Heart right ventricle (tissue), 16 donors: Measurements from ENCODE around the gene C3. TPM values are rescaled to one million over a fixed set of nuclear protein-coding genes. Genes with fewer than 3 reads are reported as not detected.

Source experiments
- ATAC-seq, 8 donors: fragments of 200-7000 bp; cut with Tn5 transposase; one replicate each; pipeline ENCODE4 v1.9.1; 2020; ENCODE audit warnings: mild to moderate bottlenecking in 8 of 8, moderate library complexity in 8 of 8, moderate number of reproducible peaks in 1 of 8
- DNase-seq, 2 donors: peaks; one replicate each; pipeline ENCODE4 v3.0.0-alpha.2; 2020
- H3K27ac ChIP-seq, 10 donors: fragments of 200-600 bp; sonication (generic) in 2 of 10; one replicate each; pipeline versions ENCODE4 v1.5.0 to v1.8.0; 2020 to 2022; ENCODE audit warnings: mild to moderate bottlenecking in 3 of 10
- H3K27me3 ChIP-seq, 7 donors: fragments of 200-600 bp; one replicate each; pipeline ENCODE4 v1.8.0; 2021 to 2022; ENCODE audit warnings: mild to moderate bottlenecking in 2 of 7
- H3K36me3 ChIP-seq, 9 donors: fragments of 200-600 bp; sonication (generic) in 1 of 9; one replicate each; pipeline versions ENCODE4 v1.5.0 to v1.8.0; 2020 to 2022; ENCODE audit warnings: mild to moderate bottlenecking in 2 of 9
- H3K4me1 ChIP-seq, 9 donors: fragments of 200-600 bp; sonication (generic) in 1 of 9; one replicate each; pipeline versions ENCODE4 v1.5.0 to v1.8.0; 2020 to 2022; ENCODE audit warnings: mild to moderate bottlenecking in 4 of 9
- H3K4me3 ChIP-seq, 10 donors: fragments of 200-600 bp; sonication (generic) in 2 of 10; one replicate each; pipeline versions ENCODE4 v1.5.0 to v1.8.0; 2020 to 2022; ENCODE audit warnings: mild to moderate bottlenecking in 7 of 10, moderate library complexity in 2 of 10
- H3K9me3 ChIP-seq, 11 donors: fragments of 200-600 bp in 10 of 11; sonication (generic) in 2 of 11; one replicate each; pipeline versions ENCODE4 v1.5.0 to v1.8.0; 2013 to 2022; ENCODE audit warnings: mild to moderate bottlenecking in 2 of 11, control low read depth in 1 of 11, moderate library complexity in 1 of 11
- CTCF ChIP-seq, 9 donors: fragments of 200-600 bp; sonication (generic) in 2 of 9; IDR thresholded peaks; one replicate each; pipeline versions ENCODE4 v1.5.0 to v1.8.0; 2021 to 2022; ENCODE audit warnings: antibody characterized with exemption in 9 of 9, mild to moderate bottlenecking in 5 of 9, moderate library complexity in 1 of 9
- WGBS, 2 donors: extraction: QIAGEN DNeasy Blood & Tissue Kit; methylation state at CpG; one replicate each; pipeline ENCODE4 v1.1.7; 2013; ENCODE audit warnings: inconsistent platforms in 1 of 2; 5-methylcytosine and 5-hydroxymethylcytosine counted together
- intact Hi-C, 10 donors: fragments of 100-400 bp; cut with DNase I; formaldehyde crosslinking; loops; one replicate each; pipeline versions ENCODE4 v1.11.1 to v1.14.2; 2022
- polyA plus RNA-seq, 2 donors: library from polyadenylated mRNA; stranded (reverse); fragments of 200-250 nt; gene quantifications; one replicate each; pipeline ENCODE4 v1.2.3, GENCODE V29; 2013
- total RNA-seq, 10 donors: library from RNA; stranded (reverse); fragmentation: NEBNext Ultra II Directional in 3 of 10; extraction: Animal tissue kit (Norgen Biotek cat#: 25700) in 3 of 10; gene quantifications; one replicate each; pipeline versions ENCODE4 v1.2.1 to v1.2.4, GENCODE V29; 2021 to 2023
- donor health status: Arrhythmogenic right ventricular cardiomyopathy.
- donor health status: ischemic (EF 13 %, LVEDD 7.1; RV severe dilation, severe dysfunction).
- donor health status: healthy with polysubstance abuse.
- donor health status: DM: no; HTN: yes; CAD: no.
- donor health status: DM: no; HTN: no; CAD: no.
- donor health status: ischemic (EF 25% LVEDD 6.9; RV normal size, moderate dysfunction).
- donor health status: ischemic (EF 25% LVEDD 5.7; RV mildly dilated, moderate dysfunction).
- donor health status: healthy.
- donor health status: DM: yes; HTN: yes; CAD: no.
- donor health status: Ischemic cardiomyopathy.
- donor health status: ischemic (EF 35%, LVEDD 5.7; RV mildly dilated, moderate dysfunction).
- donor health status: nonischemic (EF 11% LVEDD 7.7; RV severe dilation, severe dysfunction).
- donor health status: DM: yes; HTN: yes; CAD: no.
- donor health status: PGD.
- donor health status: ischemic (EF 29% LVEDD 5.4; RV normal size, mild dysfunction).
- donor health status: nonischemic (EF 23%, LVEDD 6.1; RV moderate dilation, normal function).

Gene C3
- total and polyA plus RNA-seq, 12 donors, result 23.0 to 475 (median 170) TPM

GRCh38 chr19:6707011-6707657 lies 13.3 kb downstream of the C3 start:
- intact Hi-C loops, result no loop called here
- Histone ChIP-seq H3K4me3 (no peak overlapping the region), H3K36me3 (peaks cover 0 to 11% (median 0%) of the 10 kb centered on the region in 9 donors), H3K9me3 (no peaks in the 10 kb centered on the region), H3K27me3 (peaks cover 0 to 51% (median 44%) of the 10 kb centered on the region in 7 donors), H3K27ac (no peak overlapping the region), H3K4me1 (no peaks in the 10 kb centered on the region)
- no peak for TF ChIP-seq CTCF (IDR thresholded peaks at IDR 0.05)
- no peak for ATAC-seq
- WGBS, 2 donors, result 86 to 87% methylated on average over 41 to 44 of the region's 44 CpGs
- DNase-seq, result no peak

- Histone ChIP-seq H3K4me1 (no peaks in the 10 kb centered on the region), H3K9me3 (no peaks in the 10 kb centered on the region), H3K4me3 (no peak overlapping the region), H3K36me3 (peaks cover 0 to 11% (median 0%) of the 10 kb centered on the region in 9 donors), H3K27me3 (peaks cover 0 to 49% (median 40%) of the 10 kb centered on the region in 7 donors), H3K27ac (no peak overlapping the region)
- ATAC-seq (no peak), DNase-seq (no peak)
- intact Hi-C loops, result no loop called here
- TF ChIP-seq CTCF (IDR thresholded peaks at IDR 0.05), result no peak
- 48 to 51% methylated on average over 3 of the region's 3 CpGs for WGBS, 2 donors
These were observed 13.9 kb downstream of the C3 start for GRCh38 chr19:6706633-6706958.

GRCh38 chr19:6705931-6706632 lies 14.4 kb downstream of the C3 start:
- H3K27ac ChIP-seq, result no peak overlapping the region
- H3K4me3 ChIP-seq, result no peak overlapping the region
- no peaks in the 10 kb centered on the region for H3K4me1 ChIP-seq
- TF ChIP-seq CTCF (IDR thresholded peaks at IDR 0.05), result no peak
- ATAC-seq (no peak), DNase-seq (no peak)
- H3K36me3 ChIP-seq, result peaks cover 0 to 11% (median 0%) of the 10 kb centered on the region in 9 donors
- 77 to 79% methylated on average over 11 of the region's 11 CpGs for WGBS, 2 donors
- H3K27me3 ChIP-seq, result peaks cover 0 to 44% (median 35%) of the 10 kb centered on the region in 7 donors
- intact Hi-C loops, result no loop called here
- no peaks in the 10 kb centered on the region for H3K9me3 ChIP-seq

DNA sequence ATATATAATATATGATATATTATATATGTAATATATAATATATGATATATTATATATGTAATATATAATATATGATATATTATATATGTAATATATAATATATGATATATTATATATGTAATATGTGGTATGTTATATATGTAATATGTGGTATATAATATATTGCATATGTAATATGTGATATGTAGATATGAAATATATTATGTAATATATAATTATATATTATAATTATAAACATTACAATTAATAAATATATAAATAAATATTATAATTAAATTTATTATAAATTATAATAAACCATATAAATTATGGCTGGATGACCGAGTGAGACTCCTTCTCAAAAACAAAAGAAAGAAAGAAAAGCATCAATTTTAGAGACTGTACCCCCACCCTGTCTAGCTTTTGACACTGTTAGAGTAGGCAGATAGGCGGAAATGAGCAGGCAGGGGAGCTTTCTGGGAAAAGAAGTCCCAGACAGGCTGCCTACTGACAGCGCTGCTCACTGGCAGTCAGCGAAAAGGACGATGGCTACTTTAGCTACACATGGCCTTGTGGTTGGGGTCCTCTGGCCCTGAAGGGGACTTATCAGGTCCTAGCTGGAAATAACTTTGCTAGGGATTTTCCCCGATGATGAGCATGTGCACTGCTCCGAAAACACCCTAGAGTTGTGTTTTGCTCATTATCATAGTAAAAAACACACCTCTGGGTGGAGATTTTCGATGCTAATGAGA lies 19.7 kb downstream of the C3 start:
- no peaks in the 10 kb centered on the region for H3K4me1 ChIP-seq
- H3K9me3 ChIP-seq, result no peaks in the 10 kb centered on the region
- H3K27me3 ChIP-seq, result peaks cover 0 to 10% (median 5%) of the 10 kb centered on the region in 7 donors
- ATAC-seq (no peak), DNase-seq (no peak)
- peaks cover 0 to 18% (median 0%) of the 10 kb centered on the region in 9 donors for H3K36me3 ChIP-seq
- no peak overlapping the region for H3K4me3 ChIP-seq
- intact Hi-C loops, result no loop called here
- 85 to 87% methylated on average over 8 of the region's 8 CpGs for WGBS, 2 donors
- TF ChIP-seq CTCF (IDR thresholded peaks at IDR 0.05), result no peak
- no peak overlapping the region for H3K27ac ChIP-seq
